ENCODE measurements around the gene IER2. TPM values are rescaled to one million over a fixed set of nuclear protein-coding genes. Genes with fewer than 3 reads are reported as not detected.
A peak's percentile ranks its signal among the peaks of the same experiment; 100 is the strongest.

Gene IER2
- total and polyA plus RNA-seq, 9 of the 15 experiments (the other 6 are each of a cell fraction or from before 2014, with no cell fraction given), result 4.5 to 205 (median 23.7) TPM

DNA sequence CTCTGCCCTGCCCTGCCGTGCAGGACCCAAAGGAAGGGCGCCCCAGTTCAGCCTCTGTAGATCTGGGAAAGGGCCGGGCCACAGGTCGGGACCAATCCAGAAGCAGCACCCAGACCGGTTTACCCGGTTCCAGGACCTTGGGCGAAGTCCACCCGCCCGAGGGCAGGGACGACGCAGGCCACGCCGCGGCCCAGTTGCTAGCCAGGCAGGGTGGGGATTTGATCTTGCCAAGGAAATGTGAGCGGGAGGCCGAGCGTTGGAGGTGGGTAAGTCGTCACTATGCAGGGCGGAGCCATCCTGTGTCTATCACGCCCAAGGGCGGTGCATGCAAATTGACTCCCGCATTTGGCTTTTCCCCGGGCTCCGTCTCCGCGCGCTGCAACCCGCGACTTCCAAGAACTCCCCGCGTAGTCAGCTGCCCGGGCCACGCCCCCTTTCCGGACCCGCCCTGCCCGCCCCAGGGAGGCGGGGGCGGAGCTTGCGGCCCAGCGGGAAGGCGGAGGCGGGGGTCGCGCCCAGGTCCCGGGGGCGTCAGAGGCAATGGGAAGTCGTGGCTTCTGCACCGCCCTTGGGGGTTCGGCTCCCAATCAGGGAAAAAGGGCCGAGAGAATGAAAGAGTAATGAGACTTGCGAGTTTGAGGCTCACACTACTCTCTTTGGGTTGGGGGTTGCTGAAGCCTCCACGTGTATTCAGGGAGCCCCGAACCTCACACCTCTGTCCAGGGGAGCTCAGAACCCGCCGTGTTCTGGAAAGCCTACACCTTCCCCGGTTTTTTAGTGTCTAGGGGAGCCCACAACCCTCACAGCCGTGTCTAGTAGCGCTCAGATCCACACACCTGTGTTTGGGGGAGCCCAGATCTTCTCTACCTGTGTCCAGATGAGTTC is 12.8 kb downstream of the IER2 start (continued):
- TF ChIP-seq AFF4 (CRISPR knock-in tag; IDR thresholded peaks at IDR 0.05) (peak; percentile 29), RNF2 (IDR thresholded peaks at IDR 0.05) (peak; percentile 73), STAT5A (IDR thresholded peaks at IDR 0.05; ENCODE audit: borderline replicate concordance, low read length) (peak; percentile 51), CREB3 (tag; conservative IDR thresholded peaks at IDR 0.05; ENCODE audit: low read depth) (0 out of 2 replicates have a peak, but pooled peaks have one; percentile 23), ZNF311 (CRISPR knock-in tag; IDR thresholded peaks at IDR 0.05) (no peak), MYBL2 (IDR thresholded peaks at IDR 0.05; ENCODE audit: low read depth) (no peak), MYBL2 (CRISPR knock-in tag; IDR thresholded peaks at IDR 0.05; ENCODE audit: borderline replicate concordance) (no peak), ZC3H8 (IDR thresholded peaks at IDR 0.05) (no peak), EGR1 (conservative IDR thresholded peaks at IDR 0.05) (peak; percentile 99), ZNF197 (CRISPR knock-in tag; IDR thresholded peaks at IDR 0.05; ENCODE audit: low read depth) (0 out of 2 replicates have a peak, but pooled peaks have one; percentile 35), ZNF395 (CRISPR knock-in tag; IDR thresholded peaks at IDR 0.05) (peak; percentile 8; the same call in 1 of the 2 replicates), PTBP1 (IDR thresholded peaks at IDR 0.05; ENCODE audit: low read depth, low read length) (no peak), MEF2D (tag; conservative IDR thresholded peaks at IDR 0.05; ENCODE audit: low read depth) (no peak), THAP12 (CRISPR knock-in tag; IDR thresholded peaks at IDR 0.05) (0 out of 2 replicates have a peak, but pooled peaks have one; percentile 58), NR4A1 (CRISPR knock-in tag; IDR thresholded peaks at IDR 0.05) (peak; percentile 75; the same call in 1 of the 2 replicates), NR4A1 (tag; IDR thresholded peaks at IDR 0.05) (no peak), HMGN3 (IDR thresholded peaks at IDR 0.05; ENCODE audit: borderline replicate concordance, extremely low read depth, insufficient read length, low read depth, low read length) (peak; percentile 97)
